H9 (cell line): ENCODE data around the gene MPP2. TPM values are rescaled to one million over a fixed set of nuclear protein-coding genes. Genes with fewer than 3 reads are reported as not detected.

Experiments
- DNase-seq: peaks from one replicate; pipeline ENCODE4 v3.0.0-alpha.2; 2017
- H2AFZ ChIP-seq: one replicate; pipeline ENCODE4 v1.6.1; 2013; ENCODE audit warnings: mild to moderate bottlenecking, low read length, control low read depth, moderate library complexity
- H2AK5ac ChIP-seq: 2 replicates; pipeline ENCODE4 v1.6.1; 2013; ENCODE audit warnings: low read length, control low read depth, mixed read lengths; ENCODE audit not compliant: insufficient read length
- H2BK120ac ChIP-seq: one replicate; pipeline ENCODE4 v1.6.1; 2013; ENCODE audit warnings: low read depth, mild to moderate bottlenecking, low read length, control low read depth, inconsistent platforms; ENCODE audit not compliant: poor library complexity, severe bottlenecking
- H2BK12ac ChIP-seq: 2 replicates; pipeline ENCODE4 v1.6.1; 2013; ENCODE audit warnings: low read length, control low read depth, mixed read lengths, low read depth; ENCODE audit not compliant: insufficient read length
- H2BK15ac ChIP-seq: 2 replicates; pipeline ENCODE4 v1.6.1; 2013; ENCODE audit warnings: low read depth, low read length, control low read depth
- H2BK20ac ChIP-seq: one replicate; pipeline ENCODE4 v1.6.1; 2013; ENCODE audit warnings: low read depth, mild to moderate bottlenecking, low read length, control low read depth, inconsistent platforms; ENCODE audit not compliant: poor library complexity, severe bottlenecking
- H2BK5ac ChIP-seq: 2 replicates; pipeline ENCODE4 v1.6.1; 2013; ENCODE audit warnings: low read length, control low read depth, mixed read lengths; ENCODE audit not compliant: insufficient read length
- H3K14ac ChIP-seq: 2 replicates; pipeline ENCODE4 v1.6.1; 2013; ENCODE audit warnings: low read length, control low read depth; ENCODE audit not compliant: insufficient read depth
- H3K18ac ChIP-seq: 2 replicates; pipeline ENCODE4 v1.6.1; 2013; ENCODE audit warnings: low read depth, mild to moderate bottlenecking, mixed read lengths, low read length, control low read depth; ENCODE audit not compliant: insufficient read length
- H3K23ac ChIP-seq: 2 replicates; pipeline ENCODE4 v1.6.1; 2013; ENCODE audit warnings: low read length, control low read depth, mixed read lengths, low read depth; ENCODE audit not compliant: insufficient read length
- H3K23me2 ChIP-seq: 2 replicates; pipeline ENCODE4 v1.6.1; 2013; ENCODE audit warnings: low read depth, mild to moderate bottlenecking, mixed read lengths, low read length, control low read depth; ENCODE audit not compliant: insufficient read length, poor library complexity, severe bottlenecking
- H3K27ac ChIP-seq: 2 replicates; pipeline ENCODE4 v1.5.1; 2013; ENCODE audit warnings: low read length, control low read depth, mixed read lengths, low read depth; ENCODE audit not compliant: insufficient read length
- H3K27me3 ChIP-seq: 2 replicates; pipeline ENCODE4 v1.6.1; 2013; ENCODE audit warnings: low read length, control low read depth, inconsistent platforms; ENCODE audit not compliant: insufficient read depth
- H3K4ac ChIP-seq: 2 replicates; pipeline ENCODE4 v1.6.1; 2013; ENCODE audit warnings: low read depth, mild to moderate bottlenecking, control low read depth, inconsistent platforms, low read length, moderate library complexity
- H3K4me1 ChIP-seq: 2 replicates; pipeline ENCODE4 v1.6.1; 2013; ENCODE audit warnings: low read length, control low read depth, inconsistent platforms; ENCODE audit not compliant: insufficient read depth
- H3K4me2 ChIP-seq: 2 replicates; pipeline ENCODE4 v1.6.1; 2013; ENCODE audit warnings: low read length, control low read depth, mixed read lengths; ENCODE audit not compliant: insufficient read length, insufficient read depth
- H3K56ac ChIP-seq: 2 replicates; pipeline ENCODE4 v1.6.1; 2013; ENCODE audit warnings: low read depth, mild to moderate bottlenecking, mixed read lengths, low read length, control low read depth; ENCODE audit not compliant: insufficient read length
- H3K79me1 ChIP-seq: 2 replicates; pipeline ENCODE4 v1.6.1; 2013; ENCODE audit warnings: low read depth, mild to moderate bottlenecking, moderate library complexity, low read length, control low read depth, inconsistent platforms; ENCODE audit not compliant: insufficient read depth, poor library complexity, severe bottlenecking
- H3K79me2 ChIP-seq: 2 replicates; pipeline ENCODE4 v1.6.1; 2013; ENCODE audit warnings: low read length, control low read depth, inconsistent platforms; ENCODE audit not compliant: insufficient read depth
- H3K9ac ChIP-seq: 2 replicates; pipeline ENCODE4 v1.6.1; 2013; ENCODE audit warnings: low read length, control low read depth, mixed read lengths; ENCODE audit not compliant: insufficient read length; ENCODE audit errors: extremely low read depth
- H3K9me3 ChIP-seq: one replicate; pipeline ENCODE4 v1.6.1; 2013; ENCODE audit warnings: low read depth, low read length, inconsistent platforms; ENCODE audit not compliant: control insufficient read depth
- H3T11ph ChIP-seq: one replicate; pipeline ENCODE4 v1.6.1; 2013; ENCODE audit warnings: mild to moderate bottlenecking, low read length, control low read depth, inconsistent platforms
- H4K20me1 ChIP-seq: one replicate; pipeline ENCODE4 v1.6.1; 2013; ENCODE audit not compliant: control insufficient read depth, insufficient read length, insufficient read depth
- H4K5ac ChIP-seq: 2 replicates; pipeline ENCODE4 v1.6.1; 2013; ENCODE audit warnings: low read depth, mild to moderate bottlenecking, mixed read lengths, low read length, control low read depth; ENCODE audit not compliant: insufficient read length
- H4K8ac ChIP-seq: replicated peaks from 2 replicates; pipeline ENCODE4 v1.6.1; 2013; ENCODE audit warnings: low read length, control low read depth, mixed read lengths, low read depth; ENCODE audit not compliant: insufficient read length
- H4K91ac ChIP-seq: 2 replicates; pipeline ENCODE4 v1.6.1; 2013; ENCODE audit warnings: low read depth, mild to moderate bottlenecking, moderate library complexity, mixed read lengths, low read length, control low read depth; ENCODE audit not compliant: insufficient read length
- H3K27ac Mint-ChIP-seq, 3 experiments: 2 replicates in 2 of 3; 3 replicates in 1 of 3; pipeline ENCODE4 v1.8.0; 2020 to 2021; ENCODE audit warnings: mixed read lengths in 3 of 3, mild to moderate bottlenecking in 1 of 3, moderate library complexity in 1 of 3
- H3K27me3 Mint-ChIP-seq: 2 replicates; pipeline ENCODE4 v1.8.0; 2021; ENCODE audit warnings: low read depth, mild to moderate bottlenecking, moderate library complexity, mixed read lengths
- H3K36me3 Mint-ChIP-seq, 3 experiments: 2 replicates in 2 of 3; 3 replicates in 1 of 3; pipeline ENCODE4 v1.8.0; 2020 to 2021; ENCODE audit warnings: low read depth in 3 of 3, mixed read lengths in 3 of 3; ENCODE audit not compliant: insufficient read depth in 1 of 3
- H3K4me1 Mint-ChIP-seq, 2 experiments: 2 replicates each; pipeline ENCODE4 v1.8.0; 2020; ENCODE audit warnings: mixed read lengths in 2 of 2
- H3K4me3 Mint-ChIP-seq, 2 experiments: 2 replicates in 1 of 2; 3 replicates in 1 of 2; pipeline ENCODE4 v1.8.0; 2020 to 2021; ENCODE audit warnings: mild to moderate bottlenecking in 2 of 2, mixed read lengths in 2 of 2, moderate library complexity in 1 of 2
- H3K9me3 Mint-ChIP-seq, 2 experiments: 2 replicates in 1 of 2; 3 replicates in 1 of 2; pipeline ENCODE4 v1.8.0; 2020; ENCODE audit warnings: mild to moderate bottlenecking in 2 of 2, mixed read lengths in 2 of 2, moderate library complexity in 1 of 2
- CTCF ChIP-seq: fragments of 200-600 bp; sonication (generic); conservative IDR thresholded peaks from 3 replicates; pipeline ENCODE4 v1.8.0; 2021; ENCODE audit warnings: antibody characterized with exemption, mild to moderate bottlenecking
- WGBS: extraction: QIAGEN DNeasy Blood & Tissue Kit; methylation state at CpG from one replicate; pipeline ENCODE4 v1.1.7; 2013; ENCODE audit warnings: missing lambda C conversion rate, low lambda C conversion rate, mixed read lengths; ENCODE audit not compliant: insufficient read length; ENCODE audit errors: extremely low coverage; 5-methylcytosine and 5-hydroxymethylcytosine counted together
- total RNA-seq: library from RNA; stranded (reverse); gene quantifications from 2 replicates; pipeline ENCODE4 v1.2.1, GENCODE V29; 2021

The MPP2 gene
- total RNA-seq, 1 experiment from 2014 or later, result 16.3 TPM

DNA sequence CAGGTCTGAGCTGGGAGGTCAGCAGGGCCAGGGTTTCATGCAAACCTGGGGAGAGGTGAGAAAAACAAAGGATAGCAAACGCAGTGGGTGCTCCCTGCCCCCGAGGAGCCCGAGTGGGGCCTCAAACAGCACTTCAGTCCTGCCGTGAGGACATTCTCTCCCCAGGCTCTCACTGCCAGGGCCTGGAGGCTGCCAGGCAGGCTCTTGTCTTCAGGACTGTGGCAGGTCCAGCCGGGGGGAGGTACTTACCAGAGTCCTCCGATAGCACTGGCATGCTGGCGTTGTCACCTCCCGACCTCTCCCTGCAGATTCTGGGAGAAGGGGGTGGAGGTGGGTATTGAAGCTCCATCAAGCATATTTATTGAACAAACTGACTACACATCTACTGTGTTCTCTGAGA is 75.7 kb downstream of the MPP2 start:
- H3K4me3 Mint-ChIP-seq, result peak overlapping the region; percentile 74 to 88
- H3K18ac ChIP-seq, result no peak overlapping the region
- H3K4me2 ChIP-seq, result peak overlapping the region; percentile 37
- no peaks in the 10 kb centered on the region for H3K9me3 ChIP-seq
- H3K23ac ChIP-seq, result no peak overlapping the region
- no peak overlapping the region for H2BK120ac ChIP-seq
- H3K9ac ChIP-seq, result no peak overlapping the region
- DNase-seq, result no peak
- no peak overlapping the region for H2BK5ac ChIP-seq
- no CpG with 5 or more reads among the region's 8 CpGs for WGBS
- H3K56ac ChIP-seq, result no peak overlapping the region
- no peak overlapping the region for H2BK15ac ChIP-seq
- H4K5ac ChIP-seq, result no peak overlapping the region
- H3K4me1 Mint-ChIP-seq, result peaks cover 16 to 23% of the 10 kb centered on the region in 2 experiments
- no peak overlapping the region for H2AFZ ChIP-seq
- H3K27me3 Mint-ChIP-seq, result peaks cover 46% of the 10 kb centered on the region
- no peaks in the 10 kb centered on the region for H3K79me1 ChIP-seq
- no peak overlapping the region for H4K8ac ChIP-seq
- no peak overlapping the region for H4K91ac ChIP-seq
- H3K27ac ChIP-seq, result no peak overlapping the region
- peaks cover 8 to 30% (median 12%) of the 10 kb centered on the region in 3 experiments for H3K36me3 Mint-ChIP-seq
- no peak overlapping the region for H3K27ac Mint-ChIP-seq
- no peak for TF ChIP-seq CTCF
- H3K27me3 ChIP-seq, result peaks cover 6% of the 10 kb centered on the region; the same call in 1 of the 2 replicates
- H3K23me2 ChIP-seq, result peaks cover 4% of the 10 kb centered on the region
- no peaks in the 10 kb centered on the region for H3K4me1 ChIP-seq
- H3K4ac ChIP-seq, result no peak overlapping the region
- H3K9me3 Mint-ChIP-seq, result peaks cover 11 to 14% of the 10 kb centered on the region in 2 experiments
- H2BK12ac ChIP-seq, result no peak overlapping the region
- H2BK20ac ChIP-seq, result no peak overlapping the region
- no peaks in the 10 kb centered on the region for H4K20me1 ChIP-seq
- H3K14ac ChIP-seq, result no peak overlapping the region
- H2AK5ac ChIP-seq, result no peak overlapping the region
- no peaks in the 10 kb centered on the region for H3K79me2 ChIP-seq
- no peak overlapping the region for H3T11ph ChIP-seq
